Activated naive CD4-positive, alpha-beta T cell (primary cell): ENCODE measurements around the gene FARS2.
A peak's percentile ranks its signal among the peaks of the same experiment; 100 is the strongest.

ENCODE experiments used
- DNase-seq, 4 experiments: peaks; one replicate each; lab custom pipeline; 2025; lab: John Stamatoyannopoulos, UW

The FARS2 gene

GRCh38 chr6:5584078-5584482, 322.8 kb downstream of the FARS2 start:
- no peak for DNase-seq

- DNase-seq = no peak
These were observed 326.3 kb downstream of the FARS2 start for GRCh38 chr6:5587648-5588047.

GRCh38 chr6:5589422-5590141, 328.3 kb downstream of the FARS2 start:
- no peak for DNase-seq

- no peak for DNase-seq
These were observed 328.9 kb downstream of the FARS2 start for GRCh38 chr6:5590187-5590586.

- DNase-seq = no peak
These were observed 331.7 kb downstream of the FARS2 start for GRCh38 chr6:5592886-5593519.

GRCh38 chr6:5595184-5595583, 333.9 kb downstream of the FARS2 start:
- DNase-seq = no peak

GRCh38 chr6:5597413-5597812, 336.1 kb downstream of the FARS2 start:
- no peak for DNase-seq

- no peak for DNase-seq
These were observed 336.8 kb downstream of the FARS2 start for GRCh38 chr6:5598123-5598522.

GRCh38 chr6:5599127-5599526, 337.8 kb downstream of the FARS2 start:
- no peak for DNase-seq

- DNase-seq = no peak
These were observed 344.6 kb downstream of the FARS2 start for GRCh38 chr6:5605937-5606336.

- DNase-seq = no peak
These were observed 345.2 kb downstream of the FARS2 start for GRCh38 chr6:5606546-5606945.

- no peak for DNase-seq
These were observed 349.3 kb downstream of the FARS2 start for GRCh38 chr6:5610640-5611039.

GRCh38 chr6:5617179-5617578, 355.9 kb downstream of the FARS2 start:
- DNase-seq = no peak

- DNase-seq = peak in 2 of 4 experiments; percentile 7 to 40
These were observed 357.9 kb downstream of the FARS2 start for GRCh38 chr6:5619249-5619648.

- no peak for DNase-seq
These were observed 361.1 kb downstream of the FARS2 start for GRCh38 chr6:5622276-5623005.

GRCh38 chr6:5623769-5624168, 362.5 kb downstream of the FARS2 start:
- no peak for DNase-seq

- DNase-seq = no peak
These were observed 362.9 kb downstream of the FARS2 start for GRCh38 chr6:5624256-5624655.

GRCh38 chr6:5626727-5627426, 365.6 kb downstream of the FARS2 start:
- no peak for DNase-seq

- no peak for DNase-seq
These were observed 369.3 kb downstream of the FARS2 start for GRCh38 chr6:5630636-5631035.

- no peak for DNase-seq
These were observed 371.1 kb downstream of the FARS2 start for GRCh38 chr6:5632348-5632935.

GRCh38 chr6:5634525-5634924, 373.2 kb downstream of the FARS2 start:
- no peak for DNase-seq
